ENCODE results near the gene CNTN5. TPM values are rescaled to one million over a fixed set of nuclear protein-coding genes. Genes with fewer than 3 reads are reported as not detected.

CNTN5 gene
- total RNA-seq, 1 donor from 2014 or later, result 0.15 TPM

- no peak for TF ChIP-seq CTCF (IDR thresholded peaks at IDR 0.05; ENCODE audit: unreplicated experiment)
Observed at GRCh38 chr11:99406345-99406744, 385.6 kb downstream of the CNTN5 start.

GRCh38 chr11:99410636-99411035, 389.9 kb downstream of the CNTN5 start:
- Mint-ChIP-seq H3K4me1 (ENCODE audit: unreplicated experiment) (no peaks in the 10 kb centered on the region), H3K27ac (ENCODE audit: unreplicated experiment) (no peak overlapping the region), H3K27me3 (ENCODE audit: unreplicated experiment) (peaks cover 1% of the 10 kb centered on the region), H3K9me3 (ENCODE audit: unreplicated experiment) (no peaks in the 10 kb centered on the region), H3K4me3 (ENCODE audit: unreplicated experiment) (no peak overlapping the region), H3K36me3 (ENCODE audit: low read depth, unreplicated experiment) (no peaks in the 10 kb centered on the region)
- DNase-seq (ENCODE audit: low spot score), result no peak
- TF ChIP-seq CTCF (IDR thresholded peaks at IDR 0.05; ENCODE audit: unreplicated experiment), result no peak

More at GRCh38 chr11:99406345-99406744, 385.6 kb downstream of the CNTN5 start:
- Mint-ChIP-seq H3K4me1 (ENCODE audit: unreplicated experiment) (no peaks in the 10 kb centered on the region), H3K36me3 (ENCODE audit: low read depth, unreplicated experiment) (no peaks in the 10 kb centered on the region), H3K9me3 (ENCODE audit: unreplicated experiment) (no peaks in the 10 kb centered on the region), H3K4me3 (ENCODE audit: unreplicated experiment) (no peak overlapping the region), H3K27ac (ENCODE audit: unreplicated experiment) (no peak overlapping the region), H3K27me3 (ENCODE audit: unreplicated experiment) (peaks cover 1% of the 10 kb centered on the region)
- DNase-seq (ENCODE audit: low spot score), result no peak

GRCh38 chr11:99418927-99419720, 398.4 kb downstream of the CNTN5 start:
- H3K27me3 Mint-ChIP-seq (ENCODE audit: unreplicated experiment), result no peaks in the 10 kb centered on the region
- no peak for DNase-seq (ENCODE audit: low spot score)
- no peak for TF ChIP-seq CTCF (IDR thresholded peaks at IDR 0.05; ENCODE audit: unreplicated experiment)
- no peaks in the 10 kb centered on the region for H3K9me3 Mint-ChIP-seq (ENCODE audit: unreplicated experiment)
- no peaks in the 10 kb centered on the region for H3K36me3 Mint-ChIP-seq (ENCODE audit: low read depth, unreplicated experiment)
- H3K4me1 Mint-ChIP-seq (ENCODE audit: unreplicated experiment), result peaks cover 8% of the 10 kb centered on the region
- no peak overlapping the region for H3K4me3 Mint-ChIP-seq (ENCODE audit: unreplicated experiment)
- no peak overlapping the region for H3K27ac Mint-ChIP-seq (ENCODE audit: unreplicated experiment)

GRCh38 chr11:99419991-99420390, 399.2 kb downstream of the CNTN5 start:
- H3K9me3 Mint-ChIP-seq (ENCODE audit: unreplicated experiment), result no peaks in the 10 kb centered on the region
- H3K36me3 Mint-ChIP-seq (ENCODE audit: low read depth, unreplicated experiment), result no peaks in the 10 kb centered on the region
- peaks cover 8% of the 10 kb centered on the region for H3K4me1 Mint-ChIP-seq (ENCODE audit: unreplicated experiment)
- no peak overlapping the region for H3K27ac Mint-ChIP-seq (ENCODE audit: unreplicated experiment)
- no peaks in the 10 kb centered on the region for H3K27me3 Mint-ChIP-seq (ENCODE audit: unreplicated experiment)
- no peak for DNase-seq (ENCODE audit: low spot score)
- no peak overlapping the region for H3K4me3 Mint-ChIP-seq (ENCODE audit: unreplicated experiment)
- no peak for TF ChIP-seq CTCF (IDR thresholded peaks at IDR 0.05; ENCODE audit: unreplicated experiment)

Measured in endothelial cell (in vitro differentiated cells).